Thyroid gland (tissue), 4 donors: Measurements from ENCODE around the gene CSRNP3. TPM values are rescaled to one million over a fixed set of nuclear protein-coding genes. Genes with fewer than 3 reads are reported as not detected.

Experiments
- DNase-seq, 2 donors: peaks; one replicate each; pipeline ENCODE4 v3.0.0-alpha.2; 2019
- H3K27ac ChIP-seq, 3 donors: fragments of 200-600 bp; sonication (generic); 1 replicate in 2 of 3; 2 replicates in 1 of 3; pipeline ENCODE4 v1.5.1; 2016 to 2019; ENCODE audit warnings: mild to moderate bottlenecking in 1 of 3, moderate library complexity in 1 of 3
- H3K27me3 ChIP-seq: fragments of 200-600 bp; sonication (generic); one replicate; pipeline ENCODE4 v1.5.1; 2019
- H3K36me3 ChIP-seq, 2 donors: fragments of 200-600 bp; sonication (generic); one replicate each; pipeline ENCODE4 v1.5.1; 2016 to 2019
- H3K4me1 ChIP-seq, 2 donors: fragments of 200-600 bp; sonication (generic); one replicate each; pipeline ENCODE4 v1.5.1; 2017 to 2019
- H3K4me3 ChIP-seq, 3 donors: fragments of 200-600 bp; sonication (generic); replicated peaks in 1 of 3; 1 replicate in 2 of 3; 2 replicates in 1 of 3; pipeline ENCODE4 v1.5.1; 2016; ENCODE audit warnings: mild to moderate bottlenecking in 1 of 3
- H3K9me3 ChIP-seq: fragments of 200-600 bp; sonication (generic); one replicate; pipeline ENCODE4 v1.5.1; 2017
- CTCF ChIP-seq, 6 experiments: fragments of 200-600 bp in 3 of 6; fragments of 450-650 bp in 3 of 6; sonication (generic) in 3 of 6; IDR thresholded peaks; one replicate each; pipeline ENCODE4 v1.5.1; 2016 to 2019; ENCODE audit warnings: antibody characterized with exemption in 6 of 6, mild to moderate bottlenecking in 2 of 6, inconsistent platforms in 1 of 6, moderate library complexity in 1 of 6
- POLR2A ChIP-seq, 2 donors: fragments of 450-650 bp; IDR thresholded peaks; one replicate each; pipeline ENCODE4 v1.6.1; 2017; ENCODE audit warnings: antibody characterized with exemption in 2 of 2, mild to moderate bottlenecking in 2 of 2, moderate library complexity in 1 of 2
- WGBS, 2 donors: methylation state at CpG; one replicate each; pipeline ENCODE4 v1.1.5; 2017; 5-methylcytosine and 5-hydroxymethylcytosine counted together
- intact Hi-C: fragments of 100-400 bp; cut with DNase I; formaldehyde crosslinking; loops from one replicate; pipeline ENCODE4 v1.15.1; 2023
- total RNA-seq, 4 donors: library from RNA; depleted of rRNA; stranded (reverse); fragments of >200 nt; gene quantifications; one replicate each; pipeline ENCODE4 v1.2.3, GENCODE V29; 2016

The CSRNP3 gene
- total RNA-seq, 4 donors from 2014 or later: 6.0 to 16.5 (median 9.9) TPM

- H3K9me3 ChIP-seq: no peaks in the 10 kb centered on the region
- no peak overlapping the region for H3K4me3 ChIP-seq
- no peak for DNase-seq
- H3K36me3 ChIP-seq: no peaks in the 10 kb centered on the region
- no peak overlapping the region for H3K27ac ChIP-seq
- 93 to 100% methylated on average over 1 of the region's 1 CpG for WGBS, 2 donors
- no peaks in the 10 kb centered on the region for H3K27me3 ChIP-seq
- H3K4me1 ChIP-seq: no peaks in the 10 kb centered on the region
- TF ChIP-seq CTCF (IDR thresholded peaks at IDR 0.05): no peak
- no peak for TF ChIP-seq POLR2A (IDR thresholded peaks at IDR 0.05)
- intact Hi-C loops: no loop called here
Observed at GRCh38 chr2:165571477-165571876, 102.0 kb downstream of the CSRNP3 start.

- Histone ChIP-seq H3K36me3 (no peaks in the 10 kb centered on the region), H3K4me1 (no peaks in the 10 kb centered on the region), H3K4me3 (no peak overlapping the region), H3K9me3 (no peaks in the 10 kb centered on the region), H3K27ac (peak overlapping the region in 1 of 3 donors; percentile 31), H3K27me3 (no peaks in the 10 kb centered on the region)
- WGBS, 2 donors: 63 to 71% methylated on average over 3 of the region's 3 CpGs
- intact Hi-C loops: no loop called here
- TF ChIP-seq POLR2A (IDR thresholded peaks at IDR 0.05) (no peak), CTCF (IDR thresholded peaks at IDR 0.05) (no peak)
- no peak for DNase-seq
Observed at GRCh38 chr2:165572151-165572550, 102.7 kb downstream of the CSRNP3 start.

DNA sequence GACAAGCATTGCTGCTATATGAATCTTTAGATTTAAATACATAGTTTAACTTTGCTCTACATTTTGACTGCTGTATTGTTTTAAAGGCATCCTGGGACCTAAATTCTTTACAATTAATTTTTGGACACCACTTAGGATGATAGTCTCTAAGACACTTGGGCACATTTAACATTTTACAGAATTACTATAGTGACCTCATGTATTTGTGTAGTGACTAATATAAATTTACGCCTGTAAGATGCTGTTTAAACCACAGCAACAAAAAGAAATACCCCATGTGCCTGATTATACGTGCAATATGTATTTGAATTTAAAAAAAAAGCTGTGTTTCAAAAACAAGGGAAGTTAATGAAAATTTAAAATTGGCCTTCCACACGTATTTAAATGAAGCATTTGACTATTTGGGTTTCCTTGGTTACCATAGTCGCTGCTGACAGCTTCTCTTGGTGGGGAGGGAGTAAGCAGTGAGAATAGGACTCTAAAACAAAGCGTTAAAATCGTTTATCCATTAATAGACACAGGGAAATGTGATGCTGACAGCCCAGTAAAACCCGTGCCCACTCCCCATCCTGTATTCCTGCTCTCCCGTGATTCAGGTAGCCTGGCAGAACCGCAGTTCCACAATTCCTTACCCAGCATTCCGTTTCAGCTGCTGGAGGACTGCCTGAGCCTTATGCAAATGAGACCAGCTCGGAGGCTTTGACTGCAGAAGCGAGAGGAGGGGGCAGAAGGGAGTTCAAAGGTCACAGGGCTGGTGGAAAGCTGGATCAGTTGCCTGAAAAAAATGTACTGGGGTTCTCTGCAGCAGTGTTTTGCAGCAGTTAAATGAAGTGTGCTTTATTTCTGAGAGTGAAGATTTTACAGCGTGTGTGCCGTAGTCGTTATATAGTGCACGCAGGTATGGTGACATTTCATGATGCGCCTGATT lies 104.3 kb downstream of the CSRNP3 start:
- intact Hi-C loops: no loop called here
- Histone ChIP-seq H3K27me3 (no peaks in the 10 kb centered on the region), H3K27ac (no peak overlapping the region), H3K4me1 (no peaks in the 10 kb centered on the region), H3K9me3 (no peaks in the 10 kb centered on the region), H3K36me3 (no peaks in the 10 kb centered on the region), H3K4me3 (no peak overlapping the region)
- WGBS, 2 donors: 38 to 49% methylated on average over 17 of the region's 17 CpGs
- peak; percentile 66 to 74 for DNase-seq
- TF ChIP-seq CTCF (IDR thresholded peaks at IDR 0.05): no peak
- peak in 1 of 2 donors; percentile 23 for TF ChIP-seq POLR2A (IDR thresholded peaks at IDR 0.05)

GRCh38 chr2:165575044-165575615 lies 105.6 kb downstream of the CSRNP3 start:
- 80 to 83% methylated on average over 2 of the region's 2 CpGs for WGBS, 2 donors
- Histone ChIP-seq H3K27ac (no peak overlapping the region), H3K27me3 (no peaks in the 10 kb centered on the region), H3K4me3 (no peak overlapping the region), H3K9me3 (no peaks in the 10 kb centered on the region), H3K36me3 (no peaks in the 10 kb centered on the region), H3K4me1 (no peaks in the 10 kb centered on the region)
- no peak for DNase-seq
- intact Hi-C loops: no loop called here
- TF ChIP-seq CTCF (IDR thresholded peaks at IDR 0.05) (no peak), POLR2A (IDR thresholded peaks at IDR 0.05) (no peak)
